GM23338 (cell line): Measurements from ENCODE around the gene SNN. TPM values are rescaled to one million over a fixed set of nuclear protein-coding genes. Genes with fewer than 3 reads are reported as not detected.

Experiments used
- ATAC-seq: fragments of 200-7000 bp; cut with Tn5 transposase; 3 replicates; pipeline ENCODE4 v1.9.1; 2020
- DNase-seq: peaks from one replicate; pipeline ENCODE4 v3.0.0-alpha.2; 2015; ENCODE audit warnings: low spot score
- H2AFZ ChIP-seq: fragments of 200-600 bp; sonication (generic); 2 replicates; pipeline ENCODE4 v1.8.0; 2016; ENCODE audit warnings: antibody characterized with exemption, mild to moderate bottlenecking, moderate library complexity
- H3F3A ChIP-seq: fragments of 200-600 bp; sonication (generic); replicated peaks from 2 replicates; pipeline ENCODE4 v1.8.0; 2017; ENCODE audit warnings: antibody characterized with exemption, mixed run types, low read depth
- H3K27ac ChIP-seq: fragments of 200-600 bp; sonication (generic); 2 replicates; pipeline ENCODE4 v1.6.1; 2016; ENCODE audit warnings: low read depth
- H3K27me3 ChIP-seq: fragments of 200-600 bp; sonication (generic); 2 replicates; pipeline ENCODE4 v1.8.0; 2016; ENCODE audit warnings: mild to moderate bottlenecking, mixed run types, moderate library complexity; ENCODE audit not compliant: insufficient read depth
- H3K36me3 ChIP-seq: fragments of 200-600 bp; sonication (generic); 2 replicates; pipeline ENCODE4 v1.8.0; 2016; ENCODE audit warnings: mild to moderate bottlenecking; ENCODE audit not compliant: insufficient read depth
- H3K4me1 ChIP-seq: fragments of 200-600 bp; sonication (generic); 2 replicates; pipeline ENCODE4 v1.8.0; 2016; ENCODE audit warnings: mild to moderate bottlenecking, moderate library complexity; ENCODE audit not compliant: insufficient read depth
- H3K4me2 ChIP-seq: fragments of 200-600 bp; sonication (generic); 2 replicates; pipeline ENCODE4 v1.7.1; 2017; ENCODE audit warnings: mixed run types
- H3K4me3 ChIP-seq: fragments of 200-600 bp; sonication (generic); 2 replicates; pipeline ENCODE4 v1.6.1; 2016; ENCODE audit warnings: mixed run types
- H3K79me2 ChIP-seq: fragments of 200-600 bp; sonication (generic); replicated peaks from 2 replicates; pipeline ENCODE4 v1.8.0; 2017; ENCODE audit warnings: mild to moderate bottlenecking; ENCODE audit not compliant: insufficient read depth
- H3K9me2 ChIP-seq: fragments of 200-600 bp; sonication (generic); 2 replicates; pipeline ENCODE4 v1.8.0; 2017; ENCODE audit not compliant: insufficient read depth
- H4K20me1 ChIP-seq: fragments of 200-600 bp; sonication (generic); replicated peaks from 2 replicates; pipeline ENCODE4 v1.8.0; 2017; ENCODE audit warnings: mild to moderate bottlenecking; ENCODE audit not compliant: insufficient read depth
- H3K27ac Mint-ChIP-seq: 2 replicates; pipeline ENCODE4 v1.8.0; 2020; ENCODE audit warnings: inconsistent platforms, mild to moderate bottlenecking, moderate library complexity, mixed read lengths
- H3K27me3 Mint-ChIP-seq: 3 replicates; pipeline ENCODE4 v1.8.0; 2022; ENCODE audit warnings: low read depth, mild to moderate bottlenecking, moderate library complexity, mixed read lengths, inconsistent platforms; ENCODE audit not compliant: insufficient read depth, poor library complexity
- H3K36me3 Mint-ChIP-seq: 3 replicates; pipeline ENCODE4 v1.8.0; 2021; ENCODE audit warnings: low read depth, mild to moderate bottlenecking, inconsistent platforms, moderate library complexity, mixed read lengths
- H3K4me1 Mint-ChIP-seq: 3 replicates; pipeline ENCODE4 v1.8.0; 2020; ENCODE audit warnings: mild to moderate bottlenecking, inconsistent platforms, mixed read lengths
- H3K4me3 Mint-ChIP-seq: 3 replicates; pipeline ENCODE4 v1.8.0; 2021; ENCODE audit warnings: moderate library complexity, mild to moderate bottlenecking, inconsistent platforms, mixed read lengths
- H3K9me3 Mint-ChIP-seq: 3 replicates; pipeline ENCODE4 v1.8.0; 2020; ENCODE audit warnings: moderate library complexity, mild to moderate bottlenecking, inconsistent platforms, mixed read lengths
- CREB1 ChIP-seq: fragments of 250-450 bp; sonication (Bioruptor Pico); IDR thresholded peaks from 2 replicates; pipeline ENCODE4 v1.5.0; 2020; ENCODE audit warnings: low read depth, mild to moderate bottlenecking, moderate library complexity
- ETS1 ChIP-seq: IDR thresholded peaks from 2 replicates; pipeline ENCODE4 v1.6.1; 2016; ENCODE audit warnings: antibody characterized with exemption
- JUNB ChIP-seq: IDR thresholded peaks from one replicate; pipeline ENCODE4 v1.6.1; 2016; ENCODE audit warnings: antibody characterized with exemption; ENCODE audit not compliant: unreplicated experiment
- NANOG ChIP-seq: IDR thresholded peaks from 2 replicates; pipeline ENCODE4 v1.6.1; 2016; ENCODE audit warnings: antibody characterized with exemption, borderline replicate concordance
- POLR2AphosphoS5 ChIP-seq: IDR thresholded peaks from 2 replicates; pipeline ENCODE4 v1.6.1; 2016; ENCODE audit warnings: antibody characterized with exemption, low read depth
- polyA plus RNA-seq: library from polyadenylated mRNA; unstranded; fragments of >200 nt; fragmentation: Nextera tagmentation; extraction: Ambion mirVana; gene quantifications from 2 replicates; pipeline ENCODE4 v1.2.1, GENCODE V29; 2016
- total RNA-seq: library from RNA; depleted of rRNA; stranded (reverse); fragments of >200 nt; shearing (Covaris generic); gene quantifications from 2 replicates; pipeline ENCODE4 v1.2.3, GENCODE V29; 2014
- TF ChIP-seq, protein P1 (sequence below): IDR thresholded peaks from one replicate; pipeline ENCODE4 v1.6.1; 2018; ENCODE audit warnings: antibody characterized with exemption; ENCODE audit not compliant: unreplicated experiment
- TF ChIP-seq, protein P2 (sequence below): fragments of 250-450 bp; sonication (Bioruptor Pico); IDR thresholded peaks from 2 replicates; pipeline ENCODE4 v1.5.0; 2020; ENCODE audit warnings: mild to moderate bottlenecking, moderate library complexity

Gene SNN
- total and polyA plus RNA-seq, 2 experiments from 2014 or later, result 19.0 to 63.3 TPM

DNA sequence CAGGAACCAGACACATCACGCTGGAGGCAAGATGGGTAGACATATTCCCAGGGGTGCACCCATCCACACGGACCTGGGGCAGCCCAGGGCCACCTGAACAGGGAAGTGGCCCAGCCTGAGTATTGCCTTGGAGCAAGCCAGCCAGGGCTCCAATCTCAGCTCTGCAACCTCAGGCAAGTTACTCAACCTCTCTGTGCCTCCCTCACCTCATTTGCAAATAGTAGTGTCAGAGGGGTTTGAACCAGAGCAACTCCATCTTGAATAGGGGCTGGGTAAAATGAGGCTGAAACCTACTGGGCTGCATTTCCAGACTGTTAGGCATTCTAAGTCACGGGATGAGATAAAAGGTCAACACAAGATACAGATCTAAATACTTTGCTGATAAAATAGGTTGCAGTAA is 35.1 kb upstream of the SNN start:
- no peaks in the 10 kb centered on the region; the same call in 2 of the 3 replicates for H3K9me3 Mint-ChIP-seq
- Histone ChIP-seq H3K4me3 (no peak overlapping the region), H4K20me1 (no peaks in the 10 kb centered on the region), H2AFZ (no peak overlapping the region), H3K4me2 (no peak overlapping the region), H3K4me1 (peaks cover 6% of the 10 kb centered on the region; the same call in 1 of the 2 replicates), H3K36me3 (no peaks in the 10 kb centered on the region), H3K9me2 (no peaks in the 10 kb centered on the region), H3K27ac (no peak overlapping the region), H3F3A (peaks cover 14% of the 10 kb centered on the region; the same call in 1 of the 2 replicates), H3K27me3 (no peaks in the 10 kb centered on the region), H3K79me2 (no peaks in the 10 kb centered on the region)
- DNase-seq, result no peak
- no peaks in the 10 kb centered on the region for H3K36me3 Mint-ChIP-seq
- H3K4me3 Mint-ChIP-seq, result no peak overlapping the region
- peaks cover 30% of the 10 kb centered on the region for H3K4me1 Mint-ChIP-seq
- H3K27ac Mint-ChIP-seq, result no peak overlapping the region
- TF ChIP-seq, protein P1, sequence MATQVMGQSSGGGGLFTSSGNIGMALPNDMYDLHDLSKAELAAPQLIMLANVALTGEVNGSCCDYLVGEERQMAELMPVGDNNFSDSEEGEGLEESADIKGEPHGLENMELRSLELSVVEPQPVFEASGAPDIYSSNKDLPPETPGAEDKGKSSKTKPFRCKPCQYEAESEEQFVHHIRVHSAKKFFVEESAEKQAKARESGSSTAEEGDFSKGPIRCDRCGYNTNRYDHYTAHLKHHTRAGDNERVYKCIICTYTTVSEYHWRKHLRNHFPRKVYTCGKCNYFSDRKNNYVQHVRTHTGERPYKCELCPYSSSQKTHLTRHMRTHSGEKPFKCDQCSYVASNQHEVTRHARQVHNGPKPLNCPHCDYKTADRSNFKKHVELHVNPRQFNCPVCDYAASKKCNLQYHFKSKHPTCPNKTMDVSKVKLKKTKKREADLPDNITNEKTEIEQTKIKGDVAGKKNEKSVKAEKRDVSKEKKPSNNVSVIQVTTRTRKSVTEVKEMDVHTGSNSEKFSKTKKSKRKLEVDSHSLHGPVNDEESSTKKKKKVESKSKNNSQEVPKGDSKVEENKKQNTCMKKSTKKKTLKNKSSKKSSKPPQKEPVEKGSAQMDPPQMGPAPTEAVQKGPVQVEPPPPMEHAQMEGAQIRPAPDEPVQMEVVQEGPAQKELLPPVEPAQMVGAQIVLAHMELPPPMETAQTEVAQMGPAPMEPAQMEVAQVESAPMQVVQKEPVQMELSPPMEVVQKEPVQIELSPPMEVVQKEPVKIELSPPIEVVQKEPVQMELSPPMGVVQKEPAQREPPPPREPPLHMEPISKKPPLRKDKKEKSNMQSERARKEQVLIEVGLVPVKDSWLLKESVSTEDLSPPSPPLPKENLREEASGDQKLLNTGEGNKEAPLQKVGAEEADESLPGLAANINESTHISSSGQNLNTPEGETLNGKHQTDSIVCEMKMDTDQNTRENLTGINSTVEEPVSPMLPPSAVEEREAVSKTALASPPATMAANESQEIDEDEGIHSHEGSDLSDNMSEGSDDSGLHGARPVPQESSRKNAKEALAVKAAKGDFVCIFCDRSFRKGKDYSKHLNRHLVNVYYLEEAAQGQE, result no peak
- TF ChIP-seq NANOG (no peak), POLR2AphosphoS5 (no peak), CREB1 (CRISPR knock-in tag) (no peak), JUNB (no peak), ETS1 (no peak)
- TF ChIP-seq, protein P2, sequence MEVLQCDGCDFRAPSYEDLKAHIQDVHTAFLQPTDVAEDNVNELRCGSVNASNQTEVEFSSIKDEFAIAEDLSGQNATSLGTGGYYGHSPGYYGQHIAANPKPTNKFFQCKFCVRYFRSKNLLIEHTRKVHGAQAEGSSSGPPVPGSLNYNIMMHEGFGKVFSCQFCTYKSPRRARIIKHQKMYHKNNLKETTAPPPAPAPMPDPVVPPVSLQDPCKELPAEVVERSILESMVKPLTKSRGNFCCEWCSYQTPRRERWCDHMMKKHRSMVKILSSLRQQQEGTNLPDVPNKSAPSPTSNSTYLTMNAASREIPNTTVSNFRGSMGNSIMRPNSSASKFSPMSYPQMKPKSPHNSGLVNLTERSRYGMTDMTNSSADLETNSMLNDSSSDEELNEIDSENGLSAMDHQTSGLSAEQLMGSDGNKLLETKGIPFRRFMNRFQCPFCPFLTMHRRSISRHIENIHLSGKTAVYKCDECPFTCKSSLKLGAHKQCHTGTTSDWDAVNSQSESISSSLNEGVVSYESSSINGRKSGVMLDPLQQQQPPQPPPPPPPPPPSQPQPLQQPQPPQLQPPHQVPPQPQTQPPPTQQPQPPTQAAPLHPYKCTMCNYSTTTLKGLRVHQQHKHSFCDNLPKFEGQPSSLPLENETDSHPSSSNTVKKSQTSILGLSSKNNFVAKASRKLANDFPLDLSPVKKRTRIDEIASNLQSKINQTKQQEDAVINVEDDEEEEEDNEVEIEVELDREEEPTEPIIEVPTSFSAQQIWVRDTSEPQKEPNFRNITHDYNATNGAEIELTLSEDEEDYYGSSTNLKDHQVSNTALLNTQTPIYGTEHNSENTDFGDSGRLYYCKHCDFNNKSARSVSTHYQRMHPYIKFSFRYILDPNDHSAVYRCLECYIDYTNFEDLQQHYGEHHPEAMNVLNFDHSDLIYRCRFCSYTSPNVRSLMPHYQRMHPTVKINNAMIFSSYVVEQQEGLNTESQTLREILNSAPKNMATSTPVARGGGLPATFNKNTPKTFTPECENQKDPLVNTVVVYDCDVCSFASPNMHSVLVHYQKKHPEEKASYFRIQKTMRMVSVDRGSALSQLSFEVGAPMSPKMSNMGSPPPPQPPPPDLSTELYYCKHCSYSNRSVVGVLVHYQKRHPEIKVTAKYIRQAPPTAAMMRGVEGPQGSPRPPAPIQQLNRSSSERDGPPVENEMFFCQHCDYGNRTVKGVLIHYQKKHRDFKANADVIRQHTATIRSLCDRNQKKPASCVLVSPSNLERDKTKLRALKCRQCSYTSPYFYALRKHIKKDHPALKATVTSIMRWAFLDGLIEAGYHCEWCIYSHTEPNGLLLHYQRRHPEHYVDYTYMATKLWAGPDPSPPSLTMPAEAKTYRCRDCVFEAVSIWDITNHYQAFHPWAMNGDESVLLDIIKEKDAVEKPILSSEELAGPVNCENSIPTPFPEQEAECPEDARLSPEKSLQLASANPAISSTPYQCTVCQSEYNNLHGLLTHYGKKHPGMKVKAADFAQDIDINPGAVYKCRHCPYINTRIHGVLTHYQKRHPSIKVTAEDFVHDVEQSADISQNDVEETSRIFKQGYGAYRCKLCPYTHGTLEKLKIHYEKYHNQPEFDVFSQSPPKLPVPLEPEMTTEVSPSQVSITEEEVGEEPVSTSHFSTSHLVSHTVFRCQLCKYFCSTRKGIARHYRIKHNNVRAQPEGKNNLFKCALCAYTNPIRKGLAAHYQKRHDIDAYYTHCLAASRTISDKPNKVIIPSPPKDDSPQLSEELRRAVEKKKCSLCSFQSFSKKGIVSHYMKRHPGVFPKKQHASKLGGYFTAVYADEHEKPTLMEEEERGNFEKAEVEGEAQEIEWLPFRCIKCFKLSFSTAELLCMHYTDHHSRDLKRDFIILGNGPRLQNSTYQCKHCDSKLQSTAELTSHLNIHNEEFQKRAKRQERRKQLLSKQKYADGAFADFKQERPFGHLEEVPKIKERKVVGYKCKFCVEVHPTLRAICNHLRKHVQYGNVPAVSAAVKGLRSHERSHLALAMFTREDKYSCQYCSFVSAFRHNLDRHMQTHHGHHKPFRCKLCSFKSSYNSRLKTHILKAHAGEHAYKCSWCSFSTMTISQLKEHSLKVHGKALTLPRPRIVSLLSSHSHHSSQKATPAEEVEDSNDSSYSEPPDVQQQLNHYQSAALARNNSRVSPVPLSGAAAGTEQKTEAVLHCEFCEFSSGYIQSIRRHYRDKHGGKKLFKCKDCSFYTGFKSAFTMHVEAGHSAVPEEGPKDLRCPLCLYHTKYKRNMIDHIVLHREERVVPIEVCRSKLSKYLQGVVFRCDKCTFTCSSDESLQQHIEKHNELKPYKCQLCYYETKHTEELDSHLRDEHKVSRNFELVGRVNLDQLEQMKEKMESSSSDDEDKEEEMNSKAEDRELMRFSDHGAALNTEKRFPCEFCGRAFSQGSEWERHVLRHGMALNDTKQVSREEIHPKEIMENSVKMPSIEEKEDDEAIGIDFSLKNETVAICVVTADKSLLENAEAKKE (CRISPR knock-in tag), result no peak
- ATAC-seq, result no peak
- peaks cover 16% of the 10 kb centered on the region for H3K27me3 Mint-ChIP-seq
